NCI-H2171 (cell line): Measurements from ENCODE around the gene MARCHF10.

ENCODE experiments used
- DNase-seq: peaks from one replicate; lab custom pipeline; 2025; lab: John Stamatoyannopoulos, UW

The MARCHF10 gene

DNA sequence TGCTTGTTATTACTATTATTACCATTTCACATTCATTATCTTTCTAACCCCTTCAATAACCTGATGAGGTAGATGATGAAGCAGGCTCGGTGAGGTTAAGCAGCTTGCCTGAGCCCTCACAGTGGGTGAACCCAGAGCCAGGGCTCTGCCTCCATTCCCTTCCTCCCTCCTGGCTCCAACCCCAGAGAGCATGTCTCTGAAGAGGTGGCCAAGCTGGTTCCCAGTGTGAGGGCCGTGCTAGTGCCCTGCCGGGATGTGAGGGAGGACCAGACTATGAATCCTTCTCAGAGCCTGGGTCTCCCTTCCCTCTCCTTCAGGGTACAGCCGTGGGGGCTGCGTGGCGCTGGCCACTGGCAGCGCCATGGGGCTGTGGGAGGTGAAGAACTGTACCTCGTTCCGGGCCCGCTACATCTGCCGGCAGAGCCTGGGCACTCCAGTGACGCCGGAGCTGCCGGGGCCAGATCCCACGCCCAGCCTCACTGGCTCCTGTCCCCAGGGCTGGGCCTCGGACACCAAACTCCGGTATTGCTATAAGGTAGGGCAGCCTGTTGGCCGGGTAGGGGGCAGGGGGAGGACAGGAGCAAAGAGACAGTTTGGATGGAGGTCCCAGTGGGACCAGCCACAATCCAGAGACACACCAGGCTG is 131.0 kb downstream of the MARCHF10 start:
- DNase-seq, result no peak

DNA sequence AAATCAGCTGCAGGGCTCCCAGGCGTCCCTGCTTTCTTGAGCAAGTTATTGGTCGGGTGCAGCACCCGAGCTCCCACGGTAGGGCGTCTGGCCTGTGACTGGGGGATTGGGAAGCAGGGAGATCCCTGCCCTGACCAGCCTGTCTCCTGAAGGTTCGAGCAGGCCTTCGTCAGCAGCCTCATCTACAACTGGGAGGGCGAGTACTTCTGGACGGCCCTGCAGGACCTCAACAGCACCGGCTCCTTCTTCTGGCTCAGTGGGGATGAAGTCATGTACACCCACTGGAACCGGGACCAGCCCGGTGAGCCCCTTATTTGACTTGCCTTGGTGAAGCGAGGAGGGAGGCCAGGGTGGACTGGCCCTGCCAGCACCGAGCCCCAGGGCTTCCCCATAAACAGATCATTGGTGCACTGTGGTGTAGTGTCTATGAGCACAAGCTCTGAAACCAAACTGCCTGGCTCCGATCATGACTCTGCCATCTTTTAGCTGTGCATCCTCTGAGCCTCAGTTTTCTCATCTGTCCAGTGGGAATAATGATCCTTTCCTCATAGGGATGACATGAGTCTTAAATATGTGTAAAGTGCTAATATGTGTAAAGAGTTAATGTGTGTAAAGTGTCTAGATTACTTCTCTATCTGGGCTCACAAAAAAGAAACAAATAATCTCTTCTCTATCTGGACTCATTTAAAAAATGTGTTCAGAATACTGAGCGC is 131.7 kb downstream of the MARCHF10 start:
- no peak for DNase-seq

DNA sequence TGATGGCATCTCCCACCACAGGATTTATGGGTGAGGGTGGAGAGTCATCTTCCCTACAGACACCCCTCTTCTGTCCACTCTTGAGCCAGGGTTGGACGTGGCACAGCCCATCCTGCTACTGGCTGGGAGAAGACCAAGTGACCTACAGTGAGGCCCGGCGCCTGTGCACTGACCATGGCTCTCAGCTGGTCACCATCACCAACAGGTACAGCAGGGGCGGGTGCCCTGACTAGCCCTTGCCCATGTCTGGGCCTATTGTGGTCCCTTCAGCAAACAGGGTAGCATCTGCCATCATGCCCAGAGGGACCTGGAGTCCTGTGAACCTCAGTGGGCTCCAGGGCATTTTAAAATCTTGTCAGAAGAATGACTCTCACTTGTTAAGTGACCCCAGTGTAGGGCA is 132.4 kb downstream of the MARCHF10 start:
- DNase-seq, result no peak

DNA sequence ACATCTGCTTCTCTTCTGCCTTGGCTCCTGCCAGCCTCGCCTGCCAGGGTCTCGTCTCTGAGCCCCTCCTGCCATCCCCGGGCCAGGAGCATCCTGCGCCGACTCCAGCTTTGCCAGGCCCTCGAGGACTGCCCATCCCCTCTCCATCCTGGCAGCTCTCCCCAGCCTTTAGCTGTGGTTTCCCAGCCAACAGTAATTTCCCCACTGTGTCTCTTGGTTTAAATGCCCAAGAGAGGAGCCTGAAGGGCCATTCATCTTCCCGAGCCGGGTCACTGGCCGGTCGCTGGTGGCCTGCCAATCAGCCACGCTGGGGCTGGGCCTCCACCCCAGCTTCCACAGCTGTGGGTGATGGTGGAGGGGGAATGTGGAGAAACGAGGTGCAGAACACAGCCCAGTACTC is 132.9 kb downstream of the MARCHF10 start:
- DNase-seq, result no peak

DNA sequence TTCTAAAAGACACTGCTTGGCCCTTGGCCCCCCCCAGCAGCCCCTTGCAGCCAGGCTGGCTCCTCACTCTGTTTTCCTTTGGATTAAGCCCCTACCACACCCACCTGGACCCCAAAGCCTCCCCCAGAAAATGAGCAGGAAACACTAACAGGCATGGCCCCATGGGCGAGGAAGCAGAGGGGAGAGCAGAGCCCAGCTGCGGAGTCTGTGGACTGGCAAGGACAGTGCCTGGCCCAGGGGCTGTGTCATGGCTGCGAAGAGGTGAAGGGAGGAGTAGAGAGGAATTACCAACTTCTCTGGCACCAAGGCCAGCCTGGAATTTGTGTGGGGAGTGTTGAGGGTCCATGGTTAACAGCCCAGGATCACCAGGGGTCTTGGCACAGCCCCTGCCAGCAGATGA is 133.3 kb downstream of the MARCHF10 start:
- DNase-seq, result no peak

DNA sequence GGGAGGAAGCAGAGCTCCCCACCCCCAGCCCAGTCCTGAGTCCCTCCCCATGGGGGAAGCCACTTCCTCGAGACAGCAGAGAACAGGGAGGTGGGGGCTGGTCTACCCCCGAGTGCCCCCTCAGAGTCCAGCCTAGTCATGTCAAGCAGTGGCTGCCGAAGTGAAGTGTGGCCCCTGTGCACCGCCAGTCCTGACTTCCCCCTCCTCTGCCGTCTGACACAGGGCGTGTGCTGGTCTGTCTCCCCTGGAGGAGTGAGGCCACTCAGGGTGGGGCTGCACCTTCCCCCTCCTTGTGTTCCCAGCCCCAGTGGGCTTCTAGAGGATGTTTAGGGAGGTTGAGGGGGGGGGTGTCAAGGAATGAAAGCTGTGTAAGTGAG is 133.8 kb downstream of the MARCHF10 start:
- no peak for DNase-seq

DNA sequence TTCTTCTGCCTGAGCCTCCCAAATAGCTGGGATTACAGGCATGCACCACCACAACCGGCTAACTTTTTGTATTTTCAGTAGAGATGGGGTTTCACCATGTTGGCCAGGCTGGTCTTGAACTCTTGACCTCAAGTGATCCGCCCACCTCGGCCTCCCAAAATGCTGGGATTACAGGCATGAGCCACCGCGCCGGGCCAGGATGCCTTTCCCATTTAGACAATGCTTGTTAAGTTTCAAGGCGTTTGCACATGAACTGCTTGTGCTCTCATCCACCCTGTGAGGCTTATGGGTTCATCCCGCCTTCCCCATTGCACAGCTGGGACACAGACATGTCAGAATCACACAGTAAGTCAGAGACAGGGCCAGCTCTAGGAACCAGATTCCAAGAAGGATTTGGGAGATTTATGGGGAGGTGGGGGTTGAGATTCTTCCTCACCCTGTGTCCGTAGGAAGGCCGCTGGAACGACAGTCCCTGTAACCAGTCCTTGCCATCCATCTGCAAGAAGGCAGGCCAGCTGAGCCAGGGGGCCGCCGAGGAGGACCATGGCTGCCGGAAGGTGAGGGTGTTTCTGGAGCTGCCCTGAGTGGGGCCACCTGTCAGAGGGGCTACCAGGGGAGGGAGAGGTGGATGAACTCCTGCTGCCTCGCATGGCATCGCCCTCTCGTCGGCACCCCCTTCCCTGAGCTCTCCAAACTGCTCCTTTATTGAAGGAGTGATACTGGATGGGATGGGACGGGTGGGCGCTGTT is 134.3 kb downstream of the MARCHF10 start:
- no peak for DNase-seq

DNA sequence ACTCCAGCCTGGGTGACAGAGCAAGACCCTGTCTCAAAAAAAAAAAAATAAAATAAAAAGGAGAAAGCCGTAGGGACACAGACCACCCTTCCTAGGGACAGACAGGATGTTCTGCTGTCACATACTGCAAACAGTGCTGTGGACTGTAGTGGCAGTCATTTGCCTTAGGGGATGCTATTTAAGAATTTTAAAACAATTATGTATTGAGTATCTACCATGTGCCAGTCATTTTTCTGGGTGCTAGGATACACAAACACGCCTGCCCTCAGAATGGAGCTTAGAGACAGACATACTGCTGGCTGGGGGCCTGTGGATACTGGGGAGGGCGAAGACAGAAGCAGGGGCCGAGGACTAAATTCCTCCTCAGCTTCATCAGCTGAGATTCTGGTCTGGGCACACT is 135.2 kb downstream of the MARCHF10 start:
- no peak for DNase-seq

DNA sequence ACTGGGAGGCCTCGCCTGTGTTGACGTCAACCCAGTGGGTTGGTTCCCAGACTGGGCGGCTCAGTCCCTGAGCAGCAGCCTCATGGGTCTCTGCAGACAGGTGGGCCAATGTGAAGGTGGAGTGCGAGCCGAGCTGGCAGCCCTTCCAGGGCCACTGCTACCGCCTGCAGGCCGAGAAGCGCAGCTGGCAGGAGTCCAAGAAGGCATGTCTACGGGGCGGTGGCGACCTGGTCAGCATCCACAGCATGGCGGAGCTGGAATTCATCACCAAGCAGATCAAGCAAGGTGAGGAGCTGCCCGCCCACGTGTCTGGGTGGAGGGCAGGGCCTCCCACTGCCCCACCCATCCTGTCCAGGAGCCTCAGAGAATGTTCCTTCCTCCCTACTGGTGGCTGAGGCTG is 136.6 kb downstream of the MARCHF10 start:
- DNase-seq, result no peak

DNA sequence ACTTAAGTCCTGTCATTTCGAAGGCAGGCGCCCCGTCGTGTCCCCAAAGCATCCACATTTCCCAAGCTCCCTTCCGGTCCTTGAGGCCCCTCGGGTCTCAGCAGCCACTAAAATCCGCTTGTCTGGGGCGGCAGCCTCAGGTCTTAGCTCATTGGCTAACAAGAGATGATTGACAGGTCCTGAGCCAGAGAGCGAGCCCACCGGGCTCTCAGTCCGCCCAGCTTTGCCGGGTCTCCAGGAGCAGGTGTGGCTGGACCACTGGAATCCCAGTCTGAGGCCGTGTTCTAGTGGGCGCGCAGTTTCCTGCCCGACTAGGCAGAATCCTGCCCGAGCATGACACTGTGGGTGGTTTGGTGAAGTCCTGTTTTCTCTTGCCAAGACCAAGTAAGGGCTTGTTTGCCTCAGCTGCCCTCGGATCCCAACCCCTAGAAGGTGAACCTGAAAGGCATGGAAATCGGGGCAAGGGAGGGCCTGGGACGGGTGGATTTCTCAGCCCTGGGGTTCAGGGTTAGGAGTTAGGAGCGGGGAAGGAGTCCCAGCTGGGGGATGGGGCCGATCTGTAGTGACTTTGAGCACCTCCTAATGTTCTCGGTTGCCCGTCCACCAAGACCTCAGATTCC is 137.8 kb downstream of the MARCHF10 start:
- no peak for DNase-seq

DNA sequence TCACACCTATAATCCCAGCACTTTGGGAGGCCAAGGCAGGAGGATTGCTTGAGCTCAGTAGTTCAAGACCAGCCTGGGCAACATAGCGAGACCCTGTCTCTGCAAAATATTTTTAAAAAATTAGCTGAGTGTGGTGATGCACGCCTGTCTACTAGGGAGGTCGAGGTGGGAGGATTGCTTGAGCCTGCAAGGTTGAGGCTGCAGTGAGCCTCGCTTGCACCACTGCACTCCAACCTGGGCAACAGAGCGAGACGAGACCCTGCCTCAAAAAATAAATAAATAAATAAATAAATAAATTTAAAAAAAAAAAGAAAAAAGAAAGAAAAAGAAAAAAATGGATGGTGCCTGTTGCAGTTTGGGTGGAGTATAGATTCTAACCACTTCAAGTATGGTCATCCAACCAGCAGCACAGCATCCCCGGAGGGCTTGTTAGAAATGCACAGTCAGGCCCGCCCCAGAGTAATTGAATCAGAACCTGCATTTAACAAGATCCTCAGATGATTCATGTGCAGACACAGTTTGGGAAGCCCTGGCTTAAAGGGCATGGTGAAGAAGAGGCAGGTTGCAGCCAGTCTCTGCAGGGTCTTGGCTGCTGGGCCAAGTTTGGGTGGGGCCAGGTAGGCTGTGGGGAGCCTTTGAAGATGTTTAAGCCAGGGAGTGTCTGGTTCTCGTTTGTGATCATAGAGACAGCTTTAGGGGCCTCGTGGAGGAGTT is 139.9 kb downstream of the MARCHF10 start:
- DNase-seq, result no peak

DNA sequence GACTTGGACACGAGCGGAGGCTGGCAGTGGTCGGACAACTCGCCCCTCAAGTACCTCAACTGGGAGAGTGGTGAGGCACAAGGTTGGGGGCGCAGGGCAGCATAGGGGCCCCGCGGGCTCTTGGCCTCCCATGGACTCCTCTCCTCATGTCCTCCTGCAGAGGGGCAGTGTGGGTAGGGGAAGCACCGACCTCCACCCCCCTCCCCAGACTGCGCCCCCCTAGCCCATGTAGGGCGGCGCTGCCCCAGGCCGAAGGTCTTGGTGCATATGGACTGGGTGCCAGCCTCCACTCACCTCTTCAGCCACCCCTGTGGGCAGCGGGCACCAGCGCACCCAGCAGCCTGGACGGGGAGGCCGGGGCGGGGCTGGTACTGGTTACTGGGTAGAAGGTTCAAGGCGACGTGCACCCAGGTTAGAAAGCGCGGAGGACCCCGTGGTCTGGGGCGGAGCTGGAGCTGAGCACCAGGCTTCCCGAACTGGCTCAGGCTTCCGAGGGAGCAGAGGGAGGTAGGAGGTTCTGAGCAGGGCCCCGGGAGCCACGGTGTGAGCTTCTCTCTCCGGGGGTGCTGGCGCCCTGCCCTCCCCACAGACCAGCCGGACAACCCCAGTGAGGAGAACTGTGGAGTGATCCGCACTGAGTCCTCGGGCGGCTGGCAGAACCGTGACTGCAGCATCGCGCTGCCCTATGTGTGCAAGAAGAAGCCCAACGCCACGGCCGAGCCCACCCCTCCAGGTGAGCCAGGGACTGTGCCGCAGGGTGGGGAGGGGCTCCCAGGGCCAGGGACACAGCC is 141.1 kb downstream of the MARCHF10 start:
- no peak for DNase-seq

DNA sequence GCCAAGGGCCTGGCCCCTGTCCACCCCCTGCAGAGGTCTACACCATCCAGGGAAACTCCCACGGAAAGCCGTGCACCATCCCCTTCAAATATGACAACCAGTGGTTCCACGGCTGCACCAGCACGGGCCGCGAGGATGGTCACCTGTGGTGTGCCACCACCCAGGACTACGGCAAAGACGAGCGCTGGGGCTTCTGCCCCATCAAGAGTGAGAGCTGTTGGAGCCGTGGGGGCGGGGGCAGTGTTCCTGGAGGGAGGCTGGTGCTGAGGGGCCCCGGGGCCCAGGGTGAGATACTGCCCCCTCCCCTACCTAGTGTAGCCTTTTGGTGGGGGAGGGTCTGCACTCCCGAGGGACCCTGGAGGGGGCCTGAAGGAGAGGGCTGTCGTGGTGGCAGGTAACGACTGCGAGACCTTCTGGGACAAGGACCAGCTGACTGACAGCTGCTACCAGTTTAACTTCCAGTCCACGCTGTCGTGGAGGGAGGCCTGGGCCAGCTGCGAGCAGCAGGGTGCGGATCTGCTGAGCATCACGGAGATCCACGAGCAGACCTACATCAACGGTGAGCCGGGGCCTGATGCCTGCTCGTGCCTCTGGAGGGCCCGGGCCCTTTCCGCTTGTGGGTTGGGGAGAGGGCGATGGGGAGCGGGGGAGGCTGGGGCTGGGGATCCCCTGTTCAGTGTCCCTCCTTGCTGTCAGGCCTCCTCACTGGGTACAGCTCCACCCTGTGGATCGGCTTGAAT is 141.9 kb downstream of the MARCHF10 start:
- DNase-seq, result no peak

DNA sequence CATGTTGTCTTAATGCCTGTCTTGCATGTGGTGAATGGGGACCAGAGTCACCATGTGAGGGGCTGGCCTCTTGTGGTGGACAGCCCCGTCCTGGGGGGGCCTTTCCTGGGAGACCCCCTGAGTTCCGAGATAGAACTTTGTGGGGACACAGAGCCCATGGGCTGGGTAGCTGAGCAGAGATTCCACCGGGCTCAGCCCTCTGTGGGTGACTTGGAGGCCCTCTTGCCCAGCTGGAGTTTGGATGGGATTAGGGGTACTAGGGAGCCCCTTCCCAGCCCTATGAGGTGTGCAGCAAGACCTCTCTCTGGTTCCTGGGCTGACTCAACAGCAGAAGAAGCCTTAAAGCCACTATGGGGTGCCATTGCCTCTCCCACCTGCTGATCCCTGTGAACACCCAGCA is 142.5 kb downstream of the MARCHF10 start:
- DNase-seq, result no peak

DNA sequence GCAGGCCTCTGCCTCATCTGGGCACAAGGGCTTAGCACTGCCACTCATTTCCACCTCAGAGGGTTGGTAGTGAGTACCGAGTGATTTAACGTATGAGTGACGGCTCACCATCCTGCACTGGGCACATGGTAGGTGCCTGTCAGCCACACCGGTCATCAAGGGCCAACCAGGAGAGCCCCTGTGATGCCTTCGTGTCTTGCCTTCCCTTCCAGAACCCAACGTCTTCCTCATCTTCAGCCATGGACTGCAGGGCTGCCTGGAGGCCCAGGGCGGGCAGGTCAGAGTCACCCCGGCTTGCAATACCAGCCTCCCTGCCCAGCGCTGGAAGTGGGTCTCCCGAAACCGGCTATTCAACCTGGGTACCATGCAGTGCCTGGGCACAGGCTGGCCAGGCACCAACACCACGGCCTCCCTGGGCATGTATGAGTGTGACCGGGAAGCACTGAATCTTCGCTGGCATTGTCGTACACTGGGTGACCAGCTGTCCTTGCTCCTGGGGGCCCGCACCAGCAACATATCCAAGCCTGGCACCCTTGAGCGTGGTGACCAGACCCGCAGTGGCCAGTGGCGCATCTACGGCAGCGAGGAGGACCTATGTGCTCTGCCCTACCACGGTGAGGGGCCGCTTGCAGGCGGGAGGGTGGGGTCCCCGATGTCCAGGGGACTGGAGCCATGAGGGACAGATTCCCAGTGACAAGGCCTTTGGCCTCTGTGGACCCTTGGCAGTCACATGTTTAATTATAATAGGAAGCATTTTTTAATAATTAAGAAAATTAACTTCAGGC is 143.6 kb downstream of the MARCHF10 start:
- no peak for DNase-seq

DNA sequence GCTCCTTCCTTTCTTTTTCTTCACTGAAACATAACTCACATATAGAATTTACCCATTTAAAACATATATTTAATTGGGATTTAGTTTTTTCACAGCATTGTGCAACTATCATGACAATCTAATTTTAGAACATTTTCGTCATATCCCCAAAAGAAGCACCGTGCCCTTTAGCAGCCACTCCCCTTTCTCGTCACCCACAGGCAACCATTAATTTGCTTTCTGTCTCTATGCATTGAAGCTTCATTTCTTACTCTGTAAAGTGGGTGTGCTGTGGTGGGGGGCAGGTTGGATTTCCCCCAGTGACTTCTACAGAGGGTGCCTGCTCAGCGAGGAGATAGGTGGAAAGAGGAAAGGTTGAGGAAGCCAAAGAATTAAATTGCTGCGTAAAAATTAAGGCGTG is 144.8 kb downstream of the MARCHF10 start:
- DNase-seq, result no peak

DNA sequence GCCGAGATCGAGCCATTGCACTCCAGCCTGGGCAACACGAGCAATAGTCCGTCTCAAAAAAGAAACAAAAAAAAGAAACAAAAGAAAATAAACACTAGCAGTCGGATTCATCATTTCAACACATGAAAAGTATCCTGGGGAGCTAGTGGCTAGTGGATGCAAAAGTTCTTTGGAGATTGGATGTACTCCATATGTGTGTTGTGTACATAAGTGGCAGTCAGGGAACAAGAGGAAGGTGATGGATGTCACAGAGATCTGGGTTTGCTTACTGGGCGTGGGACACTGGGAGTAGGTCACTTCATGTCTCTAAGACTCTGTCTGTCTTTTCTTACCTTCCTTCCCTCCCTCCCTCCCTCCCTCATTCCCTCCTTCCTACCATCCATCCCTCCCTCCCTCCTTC is 145.3 kb downstream of the MARCHF10 start:
- no peak for DNase-seq

DNA sequence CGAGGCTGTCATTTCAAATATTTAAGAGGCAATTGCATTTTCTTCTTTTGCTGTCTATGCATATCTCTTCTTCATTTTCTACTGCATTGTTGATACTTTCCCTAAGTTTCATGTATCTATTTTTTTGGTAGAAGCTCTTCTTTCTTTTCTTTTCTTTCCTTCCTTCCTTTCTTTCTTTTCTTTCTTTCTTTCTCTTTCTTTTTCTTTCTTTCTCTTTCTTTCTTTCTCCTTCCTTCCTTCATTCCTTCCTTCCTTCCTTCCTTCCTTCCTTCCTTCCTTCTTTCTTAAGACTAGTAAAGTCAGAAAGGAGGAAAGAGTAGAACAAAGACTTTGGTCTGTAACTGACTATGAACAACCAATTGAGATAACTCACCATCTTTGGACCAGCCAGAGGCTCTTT is 146.8 kb downstream of the MARCHF10 start:
- DNase-seq, result no peak

DNA sequence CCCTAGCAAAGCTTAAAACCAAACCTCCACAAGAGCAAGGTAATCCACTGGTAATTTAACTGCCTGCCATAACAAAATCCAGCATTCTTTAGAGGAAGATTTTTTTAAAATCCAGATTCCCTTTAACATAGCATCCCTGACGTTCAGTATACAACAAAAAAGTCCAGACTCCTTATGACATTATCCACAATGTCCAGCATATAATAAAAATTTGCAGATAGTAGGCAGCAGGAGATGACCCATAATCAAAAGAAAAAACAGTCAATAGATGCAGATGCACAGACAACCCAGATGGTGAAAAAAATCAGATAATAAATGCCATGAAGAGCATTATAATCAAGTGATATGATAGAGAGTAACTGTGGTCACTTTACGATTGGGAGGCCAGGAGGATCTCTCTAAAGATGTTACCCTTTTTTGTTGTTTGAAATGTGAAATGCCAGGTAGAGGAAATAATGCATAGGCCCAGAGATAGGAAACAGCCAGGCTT is 147.4 kb downstream of the MARCHF10 start:
- DNase-seq, result no peak
